SK-N-SH treated with all-trans-retinoic acid at 6 μM for 48 hours (cell line): ENCODE measurements around the gene SORCS2.

Experiments used
- PPARA ChIP-seq: fragments of 250-450 bp; sonication (Bioruptor Pico); IDR thresholded peaks from 2 replicates; pipeline ENCODE4 v1.5.0; 2020; ENCODE audit warnings: mild to moderate bottlenecking, borderline replicate concordance
- ZFP30 ChIP-seq: fragments of 450-650 bp; formaldehyde crosslinking; IDR thresholded peaks from 2 replicates; pipeline ENCODE4 v1.5.0; 2022; ENCODE audit warnings: mild to moderate bottlenecking, moderate library complexity
- ZNF8 ChIP-seq: fragments of 450-650 bp; formaldehyde crosslinking; IDR thresholded peaks from 2 replicates; pipeline ENCODE4 v1.5.0; 2020; ENCODE audit warnings: mild to moderate bottlenecking, moderate library complexity

- TF ChIP-seq PPARA (CRISPR knock-in tag) (no peak), ZFP30 (CRISPR knock-in tag) (no peak), ZNF8 (CRISPR knock-in tag) (no peak)
Measured at GRCh38 chr4:7587433-7588405, 395.4 kb downstream of the SORCS2 start.
